Left cardiac atrium (tissue), 4 donors: ENCODE measurements around the gene RGS6. TPM values are rescaled to one million over a fixed set of nuclear protein-coding genes. Genes with fewer than 3 reads are reported as not detected.
"Not testable (repeated sequence)": the region's sequence is repeated elsewhere in the genome, so short reads cannot be mapped to it uniquely, and the experiment has no call there.

ENCODE experiments used
- ATAC-seq, 2 donors: fragments of 200-7000 bp; cut with Tn5 transposase; one replicate each; pipeline ENCODE4 v1.9.1; 2020; ENCODE audit warnings: mild to moderate bottlenecking in 2 of 2, moderate library complexity in 2 of 2
- DNase-seq: peaks from one replicate; pipeline ENCODE4 v3.0.0-alpha.2; 2020
- intact Hi-C, 2 donors: fragments of 100-400 bp; cut with DNase I; formaldehyde crosslinking; loops; one replicate each; pipeline versions ENCODE4 v1.14.1 to v1.15.1; 2022 to 2023
- total RNA-seq, 2 donors: library from RNA; stranded (reverse); fragmentation: NEBNext Ultra II Directional; extraction: Animal tissue kit (Norgen Biotek cat#: 25700); gene quantifications; one replicate each; pipeline ENCODE4 v1.2.1, GENCODE V29; 2021
- donor health status: DM: no; HTN: yes; CAD: no.
- donor health status: DM: no; HTN: yes; CAD: no; lungs with severe emphysema.
- donor health status: DM: yes; HTN: yes; CAD: no.
- donor health status: Dilated cardiomyopathy.

RGS6 gene
- total RNA-seq, 2 donors from 2014 or later, result 12.4 to 18.5 TPM

GRCh38 chr14:72451054-72451972 lies 519.1 kb downstream of the RGS6 start:
- ATAC-seq, result peak; percentile 31 to 50
- DNase-seq, result no peak
- intact Hi-C loops, result no loop called here

GRCh38 chr14:72452774-72453173 lies 520.5 kb downstream of the RGS6 start:
- DNase-seq (no peak), ATAC-seq (no peak)
- intact Hi-C loops, result no loop called here

GRCh38 chr14:72454388-72455160 lies 522.3 kb downstream of the RGS6 start:
- intact Hi-C loops, result no loop called here
- DNase-seq, result no peak
- ATAC-seq, result no peak

GRCh38 chr14:72457641-72458040 lies 525.4 kb downstream of the RGS6 start:
- ATAC-seq (no peak), DNase-seq (no peak)
- intact Hi-C loops, result no loop called here

- intact Hi-C loops, result no loop called here
- DNase-seq (no peak), ATAC-seq (no peak)
These were observed 529.8 kb downstream of the RGS6 start for GRCh38 chr14:72462056-72462455.

GRCh38 chr14:72463291-72463866 lies 531.1 kb downstream of the RGS6 start:
- ATAC-seq (peak in 1 of 2 donors; percentile 65), DNase-seq (no peak)
- intact Hi-C loops, result no loop called here

- intact Hi-C loops, result no loop called here
- no peak for ATAC-seq
- DNase-seq, result no peak
These were observed 532.0 kb downstream of the RGS6 start for GRCh38 chr14:72464226-72464625.

GRCh38 chr14:72466325-72466724 lies 534.1 kb downstream of the RGS6 start:
- no peak for ATAC-seq
- no peak for DNase-seq
- intact Hi-C loops, result no loop called here

GRCh38 chr14:72471346-72471745 lies 539.1 kb downstream of the RGS6 start:
- DNase-seq (no peak), ATAC-seq (no peak)
- intact Hi-C loops, result no loop called here

GRCh38 chr14:72472845-72473244 lies 540.6 kb downstream of the RGS6 start:
- DNase-seq (no peak), ATAC-seq (no peak)
- intact Hi-C loops, result no loop called here

GRCh38 chr14:72476657-72477499 lies 544.6 kb downstream of the RGS6 start:
- intact Hi-C loops, result no loop called here

GRCh38 chr14:72477578-72477977 lies 545.3 kb downstream of the RGS6 start:
- DNase-seq, intact Hi-C loops, ATAC-seq: not testable (repeated sequence)

More at GRCh38 chr14:72476657-72477499, 544.6 kb downstream of the RGS6 start:
- DNase-seq (peak; percentile 33), ATAC-seq (peak; percentile 86 to 91)

- ATAC-seq (no peak), DNase-seq (no peak)
- intact Hi-C loops, result no loop called here
These were observed 546.3 kb downstream of the RGS6 start for GRCh38 chr14:72478471-72478893.

- intact Hi-C loops, result no loop called here
- DNase-seq, result no peak
- ATAC-seq, result peak in 1 of 2 donors; percentile 16
These were observed 547.3 kb downstream of the RGS6 start for GRCh38 chr14:72479461-72479931.

- no peak for DNase-seq
These were observed 548.4 kb downstream of the RGS6 start for GRCh38 chr14:72480464-72481243.

GRCh38 chr14:72483311-72483710 lies 551.1 kb downstream of the RGS6 start:
- ATAC-seq (no peak), DNase-seq (no peak)
- intact Hi-C loops, result no loop called here

More at GRCh38 chr14:72480464-72481243, 548.4 kb downstream of the RGS6 start:
- intact Hi-C loops, result no loop called here
- ATAC-seq, result no peak

GRCh38 chr14:72485695-72486094 lies 553.5 kb downstream of the RGS6 start:
- ATAC-seq, result no peak
- no peak for DNase-seq
- intact Hi-C loops, result no loop called here

- DNase-seq (no peak), ATAC-seq (no peak)
- intact Hi-C loops, result no loop called here
These were observed 556.3 kb downstream of the RGS6 start for GRCh38 chr14:72488514-72488913.
